ENCODE measurements around the gene PRC1. TPM values are rescaled to one million over a fixed set of nuclear protein-coding genes. Genes with fewer than 3 reads are reported as not detected.
"Not testable (repeated sequence)": the region's sequence is repeated elsewhere in the genome, so short reads cannot be mapped to it uniquely, and the experiment has no call there.

PRC1 gene
- total RNA-seq, 1 experiment from 2014 or later = 109 TPM

DNA sequence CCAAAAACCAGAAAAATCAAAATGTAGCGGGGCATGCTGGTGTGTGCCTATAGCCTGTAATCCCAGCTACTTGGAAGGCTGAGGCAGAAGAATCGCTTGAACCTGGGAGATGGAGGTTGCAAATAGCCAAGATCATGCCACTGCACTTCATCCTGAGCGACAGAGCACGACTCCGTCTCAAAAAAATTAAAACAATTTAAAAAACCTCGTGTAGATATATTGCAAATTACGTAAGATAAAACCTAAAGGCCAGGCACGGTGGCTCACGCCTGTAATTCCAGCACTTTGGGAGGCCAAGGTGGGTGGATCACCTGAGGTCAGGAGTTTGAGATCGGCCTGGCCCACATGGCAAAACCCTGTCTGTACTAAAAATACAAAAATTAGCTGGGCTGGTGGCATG, 67.6 kb downstream of the PRC1 start:
- DNase-seq (ENCODE audit: low read depth, low spot score); in situ Hi-C loops (cut with HindIII; ENCODE audit: low pct_unique_long_range_greater_than_20kb, low sequenced_read_pairs): not testable (repeated sequence)

- no peak for DNase-seq (ENCODE audit: low read depth, low spot score)
- in situ Hi-C loops (cut with HindIII; ENCODE audit: low pct_unique_long_range_greater_than_20kb, low sequenced_read_pairs) = no loop called here
Measured at GRCh38 chr15:90924375-90924774, 70.0 kb downstream of the PRC1 start.

- in situ Hi-C loops (cut with HindIII; ENCODE audit: low pct_unique_long_range_greater_than_20kb, low sequenced_read_pairs); DNase-seq (ENCODE audit: low read depth, low spot score): not testable (repeated sequence)
Measured at GRCh38 chr15:90922712-90923322, 71.5 kb downstream of the PRC1 start.

GRCh38 chr15:90921887-90922286, 72.4 kb downstream of the PRC1 start:
- in situ Hi-C loops (cut with HindIII; ENCODE audit: low pct_unique_long_range_greater_than_20kb, low sequenced_read_pairs) = no loop called here
- no peak for DNase-seq (ENCODE audit: low read depth, low spot score)

- in situ Hi-C loops (cut with HindIII; ENCODE audit: low pct_unique_long_range_greater_than_20kb, low sequenced_read_pairs) = no loop called here
- no peak for DNase-seq (ENCODE audit: low read depth, low spot score)
Measured at GRCh38 chr15:90918835-90919234, 75.5 kb downstream of the PRC1 start.

DNA sequence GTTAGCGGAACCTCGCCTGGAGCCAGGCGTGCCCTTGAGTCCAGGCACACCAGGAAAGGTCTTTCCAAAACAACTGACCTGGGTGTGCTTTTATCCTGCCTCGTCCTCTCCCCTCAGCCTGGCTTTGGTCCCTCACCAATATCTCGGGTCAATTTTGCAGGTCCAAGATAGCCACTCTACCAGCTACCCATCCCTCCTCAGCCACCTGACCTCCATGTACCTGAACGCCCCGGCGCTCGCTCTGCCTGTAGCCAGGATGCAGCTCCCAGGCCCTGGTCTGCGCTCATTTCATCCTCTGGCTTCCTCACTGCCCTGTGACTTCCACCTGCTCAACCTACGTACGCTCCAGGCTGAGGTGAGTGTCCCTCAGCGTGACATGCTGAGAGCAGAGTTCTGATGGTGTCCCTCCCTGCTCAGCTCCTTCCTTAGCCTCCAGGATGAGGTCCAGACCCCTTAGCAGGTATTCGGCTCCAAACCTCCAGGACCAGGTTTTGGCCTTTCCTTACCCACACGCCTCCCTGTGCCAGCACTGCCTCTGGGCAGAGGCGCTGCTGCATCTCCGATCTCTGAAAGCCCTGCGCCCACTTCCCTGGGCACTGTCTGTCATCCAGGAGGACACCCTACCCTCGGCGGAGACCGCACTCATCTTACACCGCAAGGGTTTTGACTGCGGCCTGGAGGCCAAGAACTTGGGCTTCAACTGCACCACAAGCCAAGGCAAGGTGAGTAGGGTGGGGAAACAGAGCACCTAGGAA, 76.1 kb downstream of the PRC1 start:
- in situ Hi-C loops (cut with HindIII; ENCODE audit: low pct_unique_long_range_greater_than_20kb, low sequenced_read_pairs) = no loop called here
- DNase-seq (ENCODE audit: low read depth, low spot score) = no peak

GRCh38 chr15:90917569-90917968, 76.8 kb downstream of the PRC1 start:
- DNase-seq (ENCODE audit: low read depth, low spot score) = no peak
- in situ Hi-C loops (cut with HindIII; ENCODE audit: low pct_unique_long_range_greater_than_20kb, low sequenced_read_pairs) = no loop called here

GRCh38 chr15:90916461-90916860, 77.9 kb downstream of the PRC1 start:
- no peak for DNase-seq (ENCODE audit: low read depth, low spot score)
- in situ Hi-C loops (cut with HindIII; ENCODE audit: low pct_unique_long_range_greater_than_20kb, low sequenced_read_pairs) = no loop called here

Small RNA genes within 50 kb of the gene (small RNA-seq; reads per million reads assigned to genes)
- gene RF00019 = 0 reads per million in 2 experiments

Other genes with a start within 250 kb of the PRC1 start
- gene FURIN, start 125.9 kb downstream of the PRC1 start, total RNA-seq (2014; rRNA removed; shearing (Covaris generic)) = 38.3 and 40.7 TPM in 2 replicates
- 0.16 TPM in 1 of 2 replicates, not detected in the other for gene FES, start 110.0 kb downstream of the PRC1 start, total RNA-seq (2014; rRNA removed; shearing (Covaris generic))
- gene MAN2A2, start 91.2 kb downstream of the PRC1 start, total RNA-seq (2014; rRNA removed; shearing (Covaris generic)) = 4.7 and 6.8 TPM in 2 replicates
- gene HDDC3, start 62.0 kb downstream of the PRC1 start, total RNA-seq (2014; rRNA removed; shearing (Covaris generic)) = 17.0 and 17.6 TPM in 2 replicates
- 58.4 and 62.4 TPM in 2 replicates for gene UNC45A, start 59.2 kb downstream of the PRC1 start, total RNA-seq (2014; rRNA removed; shearing (Covaris generic))
- gene RCCD1, start 39.7 kb downstream of the PRC1 start, total RNA-seq (2014; rRNA removed; shearing (Covaris generic)) = 9.9 and 10.1 TPM in 2 replicates
- 16.1 and 18.8 TPM in 2 replicates for gene VPS33B, start 28.1 kb upstream of the PRC1 start, total RNA-seq (2014; rRNA removed; shearing (Covaris generic))
- 0.11 and 0.18 TPM in 2 replicates for gene SV2B, start 105.7 kb upstream of the PRC1 start, total RNA-seq (2014; rRNA removed; shearing (Covaris generic))

All from SK-MEL-5 (cell line).